ENCODE results near the gene ZBED5.

DNA sequence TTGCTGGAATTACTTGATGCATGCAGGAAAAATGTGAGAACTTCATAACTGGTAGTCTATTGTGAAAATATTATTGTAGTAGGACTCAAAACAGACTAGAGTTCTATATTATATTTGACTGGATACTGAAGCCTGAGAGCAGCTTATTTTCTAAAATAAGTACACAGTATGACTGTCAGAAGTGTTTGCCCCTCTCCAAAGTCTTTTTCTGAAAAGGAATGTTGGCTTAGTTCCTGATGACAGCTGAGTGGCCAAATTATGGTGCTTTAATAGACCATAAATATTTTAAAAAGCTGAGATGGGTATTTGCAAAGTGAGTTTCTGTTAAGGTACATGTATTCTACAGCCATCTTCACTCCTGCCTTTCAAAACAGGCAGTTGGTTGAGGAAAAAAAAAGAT is 13.1 kb downstream of the ZBED5 start:
- TF ChIP-seq EP300 (IDR thresholded peaks at IDR 0.05) (no peak), POLR2A (IDR thresholded peaks at IDR 0.05) (no peak)
- TF ChIP-seq, protein P1, sequence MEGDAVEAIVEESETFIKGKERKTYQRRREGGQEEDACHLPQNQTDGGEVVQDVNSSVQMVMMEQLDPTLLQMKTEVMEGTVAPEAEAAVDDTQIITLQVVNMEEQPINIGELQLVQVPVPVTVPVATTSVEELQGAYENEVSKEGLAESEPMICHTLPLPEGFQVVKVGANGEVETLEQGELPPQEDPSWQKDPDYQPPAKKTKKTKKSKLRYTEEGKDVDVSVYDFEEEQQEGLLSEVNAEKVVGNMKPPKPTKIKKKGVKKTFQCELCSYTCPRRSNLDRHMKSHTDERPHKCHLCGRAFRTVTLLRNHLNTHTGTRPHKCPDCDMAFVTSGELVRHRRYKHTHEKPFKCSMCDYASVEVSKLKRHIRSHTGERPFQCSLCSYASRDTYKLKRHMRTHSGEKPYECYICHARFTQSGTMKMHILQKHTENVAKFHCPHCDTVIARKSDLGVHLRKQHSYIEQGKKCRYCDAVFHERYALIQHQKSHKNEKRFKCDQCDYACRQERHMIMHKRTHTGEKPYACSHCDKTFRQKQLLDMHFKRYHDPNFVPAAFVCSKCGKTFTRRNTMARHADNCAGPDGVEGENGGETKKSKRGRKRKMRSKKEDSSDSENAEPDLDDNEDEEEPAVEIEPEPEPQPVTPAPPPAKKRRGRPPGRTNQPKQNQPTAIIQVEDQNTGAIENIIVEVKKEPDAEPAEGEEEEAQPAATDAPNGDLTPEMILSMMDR (IDR thresholded peaks at IDR 0.05), result no peak

Measured in ovary (tissue), 3 donors.